DND-41 (cell line): ENCODE data around the gene DLG2.

Source experiments
- ATAC-seq: fragments of 200-7000 bp; cut with Tn5 transposase; 3 replicates; pipeline ENCODE4 v1.9.1; 2021; ENCODE audit warnings: low read depth; ENCODE audit not compliant: insufficient read depth
- DNase-seq: peaks from one replicate; pipeline ENCODE4 v3.0.0-alpha.2; 2020
- H2AFZ ChIP-seq: 2 replicates; pipeline ENCODE4 v1.6.0; 2012; ENCODE audit warnings: low read depth, low read length
- H3K27ac ChIP-seq: 2 replicates; pipeline ENCODE4 v1.5.1; 2012; ENCODE audit warnings: low read length, inconsistent platforms
- H3K27me3 ChIP-seq: fragments of 200-600 bp; sonication (generic); 2 replicates; pipeline ENCODE4 v1.6.0; 2012; ENCODE audit warnings: low read length, mild to moderate bottlenecking, inconsistent platforms; ENCODE audit not compliant: insufficient read depth, poor library complexity
- H3K36me3 ChIP-seq: 2 replicates; pipeline ENCODE4 v1.5.1; 2012; ENCODE audit warnings: low read length, inconsistent platforms; ENCODE audit not compliant: insufficient read depth
- H3K4me1 ChIP-seq: 2 replicates; pipeline ENCODE4 v1.5.1; 2012; ENCODE audit warnings: mild to moderate bottlenecking, low read length; ENCODE audit not compliant: insufficient read depth
- H3K4me2 ChIP-seq: 2 replicates; pipeline ENCODE4 v1.6.0; 2012; ENCODE audit warnings: mild to moderate bottlenecking, moderate library complexity, low read length, inconsistent platforms; ENCODE audit not compliant: insufficient read depth
- H3K4me3 ChIP-seq, 2 experiments: fragments of 200-600 bp in 1 of 2; shearing (Covaris generic) in 1 of 2; 2 replicates each; pipeline ENCODE4 v1.5.1; 2012 to 2016; ENCODE audit warnings: inconsistent platforms in 2 of 2, low read length in 2 of 2, mild to moderate bottlenecking in 2 of 2, low read depth in 1 of 2, moderate library complexity in 1 of 2
- H3K79me2 ChIP-seq: 2 replicates; pipeline ENCODE4 v1.6.0; 2012; ENCODE audit warnings: low read length, inconsistent platforms; ENCODE audit not compliant: insufficient read depth
- H3K9ac ChIP-seq: 2 replicates; pipeline ENCODE4 v1.6.0; 2012; ENCODE audit warnings: low read depth, mild to moderate bottlenecking, inconsistent platforms, low read length, moderate library complexity
- H3K9me3 ChIP-seq: 2 replicates; pipeline ENCODE4 v1.5.1; 2012; ENCODE audit warnings: low read length, moderate library complexity, mild to moderate bottlenecking, inconsistent platforms; ENCODE audit not compliant: insufficient read depth, severe bottlenecking
- H4K20me1 ChIP-seq: 2 replicates; pipeline ENCODE4 v1.6.0; 2012; ENCODE audit warnings: low read length; ENCODE audit not compliant: insufficient read depth
- CTCF ChIP-seq: IDR thresholded peaks from 2 replicates; pipeline ENCODE4 v1.5.1; 2012; ENCODE audit warnings: borderline replicate concordance, low read length, moderate library complexity, mild to moderate bottlenecking; ENCODE audit not compliant: poor library complexity, severe bottlenecking; ENCODE audit errors: extremely low read depth
- EZH2 ChIP-seq: IDR thresholded peaks from 3 replicates; pipeline ENCODE4 v1.6.1; 2012; ENCODE audit warnings: borderline replicate concordance, low read depth, mild to moderate bottlenecking, moderate library complexity, low read length, inconsistent platforms; ENCODE audit not compliant: severe bottlenecking

DLG2 gene

DNA sequence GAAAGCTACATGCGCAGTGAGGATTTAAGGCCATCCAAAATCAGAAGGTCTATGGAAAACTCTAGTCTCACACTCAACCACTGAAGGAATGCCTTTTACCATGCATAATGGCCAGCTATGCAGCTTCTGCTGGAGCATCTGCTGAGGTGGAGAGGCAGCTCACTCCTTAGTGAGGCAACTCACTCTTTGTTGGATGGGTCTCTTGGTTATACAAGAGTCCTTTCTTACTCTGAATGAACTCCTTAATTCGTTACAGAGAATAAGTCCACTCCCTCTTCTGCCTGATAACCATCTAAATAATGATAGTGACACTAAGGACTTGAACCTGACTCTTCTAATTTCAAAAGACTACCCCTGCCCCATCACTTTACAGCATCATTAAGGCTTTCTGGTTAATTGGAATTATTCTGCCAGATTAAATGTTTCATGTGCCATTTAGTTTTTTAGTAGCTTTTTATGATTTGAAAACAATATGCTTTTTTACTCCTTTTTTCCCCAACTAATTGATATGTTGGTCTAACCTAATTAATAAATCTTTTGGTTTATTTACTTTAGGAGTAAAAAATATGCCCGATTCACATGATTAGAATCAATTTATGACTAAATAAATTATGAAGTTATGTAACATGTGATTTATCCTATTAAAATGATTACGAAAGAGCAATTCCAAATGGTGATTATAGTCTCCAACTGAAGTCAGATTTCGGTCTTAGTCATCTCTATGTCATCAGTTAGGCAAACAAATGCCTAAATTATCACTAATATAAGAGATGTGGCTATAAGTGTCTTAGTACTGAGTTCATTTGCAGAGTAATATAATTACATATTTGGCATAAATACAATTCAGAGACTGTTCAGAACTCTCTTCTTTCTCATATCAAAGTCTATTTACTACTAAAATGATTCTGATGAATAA, 2054.3 kb downstream of the DLG2 start:
- Histone ChIP-seq H3K4me2 (no peak overlapping the region), H3K9ac (no peak overlapping the region), H2AFZ (no peak overlapping the region), H3K27ac (no peak overlapping the region), H3K79me2 (no peaks in the 10 kb centered on the region), H3K9me3 (no peaks in the 10 kb centered on the region), H3K4me1 (no peaks in the 10 kb centered on the region), H4K20me1 (no peaks in the 10 kb centered on the region), H3K27me3 (no peaks in the 10 kb centered on the region), H3K36me3 (no peaks in the 10 kb centered on the region), H3K4me3 (no peak overlapping the region)
- DNase-seq = no peak
- no peak for ATAC-seq
- TF ChIP-seq EZH2 = no peak
- TF ChIP-seq CTCF = no peak

GRCh38 chr11:83571302-83571701, 2055.8 kb downstream of the DLG2 start:
- Histone ChIP-seq H3K4me1 (no peaks in the 10 kb centered on the region), H4K20me1 (no peaks in the 10 kb centered on the region), H3K27me3 (no peaks in the 10 kb centered on the region), H3K9me3 (no peaks in the 10 kb centered on the region), H3K4me2 (no peak overlapping the region), H3K27ac (no peak overlapping the region), H3K79me2 (no peaks in the 10 kb centered on the region), H3K4me3 (no peak overlapping the region), H3K9ac (no peak overlapping the region), H2AFZ (no peak overlapping the region), H3K36me3 (no peaks in the 10 kb centered on the region)
- DNase-seq (no peak), ATAC-seq (no peak)
- TF ChIP-seq EZH2 = no peak

GRCh38 chr11:83569134-83569805, 2057.9 kb downstream of the DLG2 start:
- no peak overlapping the region for H3K9ac ChIP-seq
- H3K4me1 ChIP-seq = no peaks in the 10 kb centered on the region
- no peaks in the 10 kb centered on the region for H3K27me3 ChIP-seq
- ATAC-seq (no peak), DNase-seq (no peak)
- no peak overlapping the region for H3K27ac ChIP-seq
- H2AFZ ChIP-seq = no peak overlapping the region
- H3K4me2 ChIP-seq = no peak overlapping the region
- TF ChIP-seq CTCF (no peak), EZH2 (no peak)
- H3K9me3 ChIP-seq = no peaks in the 10 kb centered on the region
- no peak overlapping the region for H3K4me3 ChIP-seq
- no peaks in the 10 kb centered on the region for H4K20me1 ChIP-seq
- H3K36me3 ChIP-seq = no peaks in the 10 kb centered on the region
- H3K79me2 ChIP-seq = no peaks in the 10 kb centered on the region

DNA sequence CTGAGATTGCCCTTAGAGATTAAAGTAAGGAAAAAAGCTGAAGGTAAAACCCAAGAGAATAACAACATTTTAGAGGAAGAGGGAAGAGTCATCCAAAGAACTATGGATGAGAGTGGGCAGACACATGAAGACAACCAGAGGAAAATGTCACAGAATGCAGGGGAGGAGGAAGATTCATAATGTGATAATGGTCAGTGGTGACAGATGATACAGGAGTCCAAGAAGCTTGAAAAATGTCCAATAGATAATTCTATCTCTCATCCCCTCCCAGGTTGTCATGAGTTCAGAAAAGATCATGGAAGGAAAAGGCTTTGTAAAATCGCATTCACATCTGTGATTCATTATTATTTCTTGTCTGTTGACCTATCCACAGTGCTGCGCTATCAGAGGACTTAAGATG, 2058.6 kb downstream of the DLG2 start:
- no peaks in the 10 kb centered on the region for H4K20me1 ChIP-seq
- DNase-seq (no peak), ATAC-seq (no peak)
- H3K9ac ChIP-seq = no peak overlapping the region
- H3K4me3 ChIP-seq = no peak overlapping the region
- H3K27me3 ChIP-seq = no peaks in the 10 kb centered on the region
- no peaks in the 10 kb centered on the region for H3K9me3 ChIP-seq
- no peaks in the 10 kb centered on the region for H3K4me1 ChIP-seq
- H2AFZ ChIP-seq = no peak overlapping the region
- no peak overlapping the region for H3K27ac ChIP-seq
- H3K79me2 ChIP-seq = no peaks in the 10 kb centered on the region
- no peak overlapping the region for H3K4me2 ChIP-seq
- H3K36me3 ChIP-seq = no peaks in the 10 kb centered on the region
- TF ChIP-seq EZH2 (no peak), CTCF (no peak)
